GM19035 (cell line): ENCODE measurements around the gene LRRC74B.
A peak's percentile ranks its signal among the peaks of the same experiment; 100 is the strongest.
"Not testable (repeated sequence)": the region's sequence is repeated elsewhere in the genome, so short reads cannot be mapped to it uniquely, and the experiment has no call there.

ENCODE experiments used
- ATAC-seq: cut with Tn5 transposase; IDR thresholded peaks from one replicate; pipeline ENCODE4 v1.9.1; 2021; ENCODE audit not compliant: unreplicated experiment

The LRRC74B gene

GRCh38 chr22:21045585-21046294, at the start of gene LRRC74B:
TSS of gene LRRC74B (plus strand) at chr22:21045946. CDS start at chr22:21045987, 41 bp downstream.
- ATAC-seq: peak; percentile 83

- ATAC-seq: no peak
These were observed 49.7 kb upstream of the LRRC74B start for GRCh38 chr22:20996031-20996410.

GRCh38 chr22:20996598-20997535, 48.9 kb upstream of the LRRC74B start:
- ATAC-seq: no peak

- no peak for ATAC-seq
These were observed 48.0 kb upstream of the LRRC74B start for GRCh38 chr22:20997536-20998257.

GRCh38 chr22:20998411-20999336, 47.1 kb upstream of the LRRC74B start:
- no peak for ATAC-seq

- ATAC-seq: no peak
These were observed 46.2 kb upstream of the LRRC74B start for GRCh38 chr22:20999350-21000206.

GRCh38 chr22:21000207-21000986, 45.3 kb upstream of the LRRC74B start:
- ATAC-seq: no peak

- ATAC-seq: peak; percentile 29
These were observed 44.7 kb upstream of the LRRC74B start for GRCh38 chr22:21000987-21001600.

GRCh38 chr22:21001601-21002325, 44.0 kb upstream of the LRRC74B start, which contains the start of gene THAP7:
TSS of gene THAP7 (minus strand) at chr22:21002118. CDS start at chr22:21001911, 207 bp downstream.
- peak; percentile 79 for ATAC-seq

GRCh38 chr22:21003782-21004181, 42.0 kb upstream of the LRRC74B start:
- no peak for ATAC-seq

- not testable (repeated sequence) for ATAC-seq
These were observed 36.5 kb upstream of the LRRC74B start for GRCh38 chr22:21009208-21009607.

- ATAC-seq: no peak
These were observed 35.9 kb upstream of the LRRC74B start for GRCh38 chr22:21009638-21010425.

GRCh38 chr22:21010426-21011113, 35.2 kb upstream of the LRRC74B start:
- ATAC-seq: no peak

- ATAC-seq: no peak
These were observed 33.0 kb upstream of the LRRC74B start for GRCh38 chr22:21012446-21013407.
